ENCODE results near the gene ABR. TPM values are rescaled to one million over a fixed set of nuclear protein-coding genes. Genes with fewer than 3 reads are reported as not detected.
A peak's percentile ranks its signal among the peaks of the same experiment; 100 is the strongest.

Gene ABR
- total RNA-seq, 1 donor: 64.6 TPM

GRCh38 chr17:1036171-1036844 is 143.5 kb downstream of the ABR start:
- no peak for DNase-seq (ENCODE audit: low read depth in 2 of 3, low spot score in 2 of 3)

DNA sequence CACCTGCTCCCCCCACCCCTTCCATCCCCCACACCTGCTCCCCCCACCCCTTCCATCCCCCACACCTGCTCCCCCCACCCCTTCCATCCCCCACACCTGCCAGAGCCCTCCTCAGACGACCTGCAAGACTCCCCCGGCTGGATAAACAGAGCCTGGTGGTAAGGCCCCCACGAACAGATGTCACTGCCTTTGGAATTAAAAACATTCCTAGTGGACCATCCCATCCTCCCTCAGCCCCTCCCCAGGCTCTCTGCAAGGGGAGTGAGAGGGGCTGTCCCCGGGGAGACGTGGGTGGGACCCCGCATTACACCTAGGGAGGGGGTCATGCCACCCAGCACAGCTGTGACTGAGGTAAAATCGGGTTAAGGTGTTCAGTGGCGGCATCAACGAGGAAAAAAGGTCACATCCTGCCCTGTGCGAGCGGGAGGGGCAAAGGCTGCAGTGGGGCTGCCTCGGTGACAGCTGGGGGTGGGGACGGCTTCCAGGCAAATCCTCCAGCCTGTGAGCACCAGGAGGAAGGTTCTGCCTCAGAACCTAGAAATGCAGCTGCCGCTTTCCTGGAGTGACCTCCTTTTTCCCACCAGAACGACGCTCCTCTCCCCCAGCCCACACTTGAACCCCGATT is 144.1 kb downstream of the ABR start:
- DNase-seq (ENCODE audit: low read depth in 2 of 3, low spot score in 2 of 3): no peak

DNA sequence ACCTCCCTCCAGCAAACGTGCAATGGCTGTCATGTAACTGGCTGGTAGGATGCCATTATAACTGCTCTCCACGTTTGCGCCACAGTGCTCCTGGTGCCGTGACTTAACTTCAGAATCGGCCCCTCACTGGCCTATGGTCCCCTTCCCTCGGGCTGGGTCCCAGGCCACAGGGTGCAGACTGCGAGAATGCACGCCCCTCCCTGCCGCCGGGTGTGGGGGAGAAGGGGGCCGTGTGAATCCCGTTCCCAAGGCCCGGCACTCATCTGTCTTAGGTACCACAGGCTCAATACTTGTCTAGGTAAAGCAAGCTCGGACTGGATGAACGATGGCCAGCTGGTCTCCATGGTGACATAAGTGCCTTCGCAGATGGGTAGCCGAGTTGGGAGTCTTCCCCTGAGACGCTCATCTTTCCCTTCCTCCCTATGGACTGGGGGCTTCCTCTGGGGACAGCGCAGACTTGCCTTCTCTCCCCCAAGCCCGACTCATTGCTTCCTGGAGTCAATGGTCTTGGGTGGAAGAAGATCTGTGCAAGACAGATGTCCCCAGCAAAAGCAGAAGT is 145.1 kb downstream of the ABR start:
- DNase-seq (ENCODE audit: low read depth in 2 of 3, low spot score in 2 of 3): no peak

DNA sequence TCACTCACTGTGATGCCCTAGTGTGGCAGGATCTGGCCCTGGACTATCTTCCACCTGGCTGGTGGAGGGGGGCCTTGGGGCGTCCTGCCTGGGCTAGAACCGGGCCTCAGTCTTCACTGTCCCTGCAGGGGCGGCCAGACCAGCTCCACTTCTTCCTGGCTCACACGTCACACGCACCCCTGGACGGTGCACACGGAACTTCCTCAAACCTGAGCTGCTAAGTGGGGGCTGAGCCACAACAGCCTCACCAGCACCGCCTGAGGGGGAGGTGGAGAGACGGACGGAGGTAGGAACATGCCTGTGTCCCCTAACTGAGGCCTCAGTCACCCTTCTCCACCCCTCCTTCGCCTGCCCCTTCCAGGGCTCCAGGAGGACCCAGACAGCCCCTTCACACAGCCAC is 146.3 kb downstream of the ABR start:
- peak in 1 of 3 donors; percentile 63 for DNase-seq (ENCODE audit: low read depth in 2 of 3, low spot score in 2 of 3)

DNA sequence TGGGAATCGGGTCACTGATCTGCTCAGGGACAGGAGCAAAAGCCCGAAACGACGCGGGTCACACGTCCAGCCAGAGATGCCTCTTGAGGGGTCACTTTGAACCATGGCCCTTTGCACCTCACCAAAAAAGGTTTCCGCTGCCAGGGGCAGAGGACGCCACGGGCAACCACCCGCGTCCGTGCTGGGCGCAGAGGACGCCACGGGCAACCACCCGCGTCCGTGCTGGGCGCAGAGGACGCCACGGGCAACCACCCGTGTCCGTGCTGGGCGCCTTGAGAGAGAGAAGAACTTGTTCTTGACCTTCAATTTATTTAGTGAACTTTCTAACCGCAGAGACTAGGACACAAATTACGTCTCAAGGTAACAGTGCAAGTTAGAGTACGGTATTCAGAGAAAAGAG is 147.4 kb downstream of the ABR start:
- no peak for DNase-seq (ENCODE audit: low read depth in 2 of 3, low spot score in 2 of 3)

DNA sequence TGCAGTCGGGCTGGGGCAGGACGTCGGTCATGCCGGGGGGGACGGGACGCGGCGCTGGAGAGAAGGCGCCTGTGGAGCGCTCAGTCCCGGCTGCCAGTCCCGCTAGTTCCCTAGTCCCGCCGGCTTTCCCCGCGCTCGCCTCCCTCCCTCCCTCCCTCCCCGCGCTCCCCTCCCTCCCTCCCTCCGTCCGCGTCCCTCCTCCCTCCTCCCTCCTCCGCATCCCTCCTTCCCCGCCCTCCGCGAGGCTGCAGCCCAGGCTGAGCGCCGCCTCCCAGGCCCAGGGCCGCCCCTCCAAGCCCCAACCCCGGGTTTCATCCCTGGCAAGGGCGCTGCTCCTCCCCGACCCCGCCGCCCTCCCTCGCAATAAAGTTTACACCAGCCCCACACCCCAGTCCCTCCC is 148.1 kb downstream of the ABR start:
- DNase-seq (ENCODE audit: low read depth in 2 of 3, low spot score in 2 of 3): no peak

- no peak for DNase-seq (ENCODE audit: low read depth in 2 of 3, low spot score in 2 of 3)
These were observed 148.9 kb downstream of the ABR start for GRCh38 chr17:1030684-1031532.

- no peak for DNase-seq (ENCODE audit: low read depth in 2 of 3, low spot score in 2 of 3)
These were observed 149.7 kb downstream of the ABR start for GRCh38 chr17:1029922-1030644.

- DNase-seq (ENCODE audit: low read depth in 2 of 3, low spot score in 2 of 3): no peak
These were observed 150.4 kb downstream of the ABR start for GRCh38 chr17:1029196-1029921.

- no peak for DNase-seq (ENCODE audit: low read depth in 2 of 3, low spot score in 2 of 3)
These were observed 152.7 kb downstream of the ABR start for GRCh38 chr17:1027044-1027443.

- DNase-seq (ENCODE audit: low read depth in 2 of 3, low spot score in 2 of 3): no peak
These were observed 153.2 kb downstream of the ABR start for GRCh38 chr17:1026599-1026975.

GRCh38 chr17:1025733-1026598 is 153.8 kb downstream of the ABR start:
- DNase-seq (ENCODE audit: low read depth in 2 of 3, low spot score in 2 of 3): no peak

DNA sequence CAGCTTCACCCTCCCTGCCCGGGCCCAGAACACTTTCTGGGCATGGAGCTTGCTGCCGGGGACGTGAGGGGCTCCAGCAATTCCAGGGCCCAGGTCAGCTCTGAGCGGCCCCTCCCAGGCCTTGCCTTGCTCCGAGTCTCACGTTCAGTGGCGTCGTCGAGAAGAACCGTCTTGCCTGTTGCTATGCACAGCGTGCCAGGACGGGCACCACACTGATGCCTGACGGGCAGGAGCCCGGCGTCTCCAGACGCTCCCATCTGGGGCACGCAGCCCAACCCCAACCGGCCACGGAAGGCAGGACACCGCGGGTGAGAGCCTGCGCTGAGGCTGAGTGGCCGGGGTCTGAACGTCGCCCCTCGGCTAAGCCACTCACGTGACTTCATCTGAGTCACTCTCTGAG is 155.7 kb downstream of the ABR start:
- no peak for DNase-seq (ENCODE audit: low read depth in 2 of 3, low spot score in 2 of 3)

- no peak for DNase-seq (ENCODE audit: low read depth in 2 of 3, low spot score in 2 of 3)
These were observed 157.3 kb downstream of the ABR start for GRCh38 chr17:1022278-1023024.

DNA sequence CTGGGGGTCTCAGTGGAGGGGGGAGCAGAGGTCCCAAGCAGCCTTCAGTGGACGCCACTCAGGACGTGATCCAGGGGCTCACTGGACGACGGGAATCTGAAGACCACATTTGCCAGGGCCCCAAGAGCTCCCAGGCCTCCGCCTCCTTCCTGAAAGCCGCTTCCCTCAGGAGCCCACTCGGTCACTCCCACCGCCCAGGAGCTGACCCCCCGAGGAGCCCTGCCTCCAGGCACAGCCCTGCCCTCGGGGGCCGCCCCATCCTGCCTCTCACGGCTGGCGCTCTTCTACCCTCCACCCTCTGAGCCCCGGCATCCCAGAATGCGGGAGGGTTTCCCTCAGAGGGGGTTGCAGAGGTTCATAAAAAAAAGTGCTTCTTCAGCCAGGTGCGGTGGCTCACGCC is 158.6 kb downstream of the ABR start:
- DNase-seq (ENCODE audit: low read depth in 2 of 3, low spot score in 2 of 3): no peak

- no peak for DNase-seq (ENCODE audit: low read depth in 2 of 3, low spot score in 2 of 3)
These were observed 160.3 kb downstream of the ABR start for GRCh38 chr17:1019451-1019850.

DNA sequence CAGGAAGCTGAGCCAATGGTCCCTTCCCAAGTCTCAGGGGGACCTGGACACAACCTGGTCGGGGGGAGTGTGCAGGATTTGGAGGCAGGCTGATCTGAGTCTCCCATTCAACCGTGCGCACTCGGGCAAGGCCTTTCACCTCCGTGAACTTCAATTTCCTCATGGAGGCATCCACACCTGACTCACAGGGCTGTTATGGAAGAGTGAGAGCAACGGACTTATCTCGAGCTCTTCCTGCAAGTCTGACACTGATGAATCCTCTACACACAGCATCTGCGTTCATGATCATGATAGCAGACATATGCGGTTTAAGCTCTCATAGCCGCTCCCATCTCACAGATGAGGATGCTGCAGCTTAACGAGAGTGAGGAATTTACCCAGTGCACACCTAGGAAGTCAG is 161.2 kb downstream of the ABR start:
- DNase-seq (ENCODE audit: low read depth in 2 of 3, low spot score in 2 of 3): no peak

GRCh38 chr17:1013729-1014090 is 166.1 kb downstream of the ABR start:
- no peak for DNase-seq (ENCODE audit: low read depth in 2 of 3, low spot score in 2 of 3)
